Ascending aorta (tissue), 2 donors: Measurements from ENCODE around the gene DOCK3. TPM values are rescaled to one million over a fixed set of nuclear protein-coding genes. Genes with fewer than 3 reads are reported as not detected.

Experiments used
- DNase-seq, 2 donors: peaks; one replicate each; pipeline ENCODE4 v3.0.0-alpha.2; 2019; ENCODE audit warnings: low spot score in 2 of 2
- H3K27ac ChIP-seq, 2 donors: fragments of 200-600 bp; sonication (generic); one replicate each; pipeline ENCODE4 v1.5.1; 2016 to 2017; ENCODE audit warnings: mild to moderate bottlenecking in 1 of 2
- H3K27me3 ChIP-seq: fragments of 200-600 bp; sonication (generic); one replicate; pipeline ENCODE4 v1.5.1; 2017
- H3K36me3 ChIP-seq, 2 donors: fragments of 200-600 bp; sonication (generic); one replicate each; pipeline ENCODE4 v1.5.1; 2016
- H3K4me1 ChIP-seq, 2 donors: fragments of 200-600 bp; sonication (generic); one replicate each; pipeline ENCODE4 v1.5.1; 2016 to 2017; ENCODE audit warnings: mild to moderate bottlenecking in 1 of 2
- H3K4me3 ChIP-seq, 2 donors: fragments of 200-600 bp; sonication (generic); one replicate each; pipeline ENCODE4 v1.5.1; 2016 to 2017; ENCODE audit warnings: mild to moderate bottlenecking in 1 of 2
- H3K9me3 ChIP-seq, 2 donors: fragments of 200-600 bp; sonication (generic); one replicate each; pipeline ENCODE4 v1.5.1; 2016
- intact Hi-C: fragments of 100-400 bp; cut with DNase I; formaldehyde crosslinking; loops from one replicate; pipeline ENCODE4 v1.15.1; 2023
- total RNA-seq: library from RNA; depleted of rRNA; stranded (reverse); fragments of >200 nt; gene quantifications from one replicate; pipeline ENCODE4 v1.1.0, GENCODE V29; 2016
- TF ChIP-seq, protein P1 (sequence below), 3 experiments: fragments of 200-600 bp in 2 of 3; fragments of 450-650 bp in 1 of 3; sonication (generic) in 2 of 3; IDR thresholded peaks; one replicate each; pipeline ENCODE4 v1.5.1; 2016 to 2019; ENCODE audit warnings: antibody characterized with exemption in 3 of 3, mild to moderate bottlenecking in 1 of 3, moderate library complexity in 1 of 3

DOCK3 gene
- total RNA-seq, 1 donor from 2014 or later, result 3.9 TPM

DNA sequence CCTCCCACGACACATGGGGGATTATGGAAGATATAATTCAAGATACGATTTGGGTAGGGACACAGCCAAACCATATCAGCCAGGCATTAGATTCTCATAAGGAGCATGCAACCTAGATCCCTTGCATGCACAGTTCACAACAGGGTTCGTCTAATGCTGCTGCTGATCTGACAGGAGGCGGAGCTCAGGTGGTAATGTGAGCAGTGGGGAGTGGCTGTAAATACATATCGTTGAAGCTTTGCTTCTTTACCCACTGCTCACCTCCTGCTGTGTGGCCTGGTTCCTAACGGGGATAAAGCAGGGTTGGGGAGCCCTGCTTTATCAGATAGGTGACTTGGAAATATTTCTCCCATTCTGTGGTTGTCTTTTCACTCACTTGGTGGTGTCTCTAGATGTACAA, 14.8 kb downstream of the DOCK3 start:
- Histone ChIP-seq H3K9me3 (no peaks in the 10 kb centered on the region), H3K36me3 (no peaks in the 10 kb centered on the region), H3K27me3 (no peaks in the 10 kb centered on the region), H3K4me3 (no peak overlapping the region), H3K27ac (no peak overlapping the region), H3K4me1 (no peaks in the 10 kb centered on the region)
- intact Hi-C loops, result no loop called here
- TF ChIP-seq, protein P1, sequence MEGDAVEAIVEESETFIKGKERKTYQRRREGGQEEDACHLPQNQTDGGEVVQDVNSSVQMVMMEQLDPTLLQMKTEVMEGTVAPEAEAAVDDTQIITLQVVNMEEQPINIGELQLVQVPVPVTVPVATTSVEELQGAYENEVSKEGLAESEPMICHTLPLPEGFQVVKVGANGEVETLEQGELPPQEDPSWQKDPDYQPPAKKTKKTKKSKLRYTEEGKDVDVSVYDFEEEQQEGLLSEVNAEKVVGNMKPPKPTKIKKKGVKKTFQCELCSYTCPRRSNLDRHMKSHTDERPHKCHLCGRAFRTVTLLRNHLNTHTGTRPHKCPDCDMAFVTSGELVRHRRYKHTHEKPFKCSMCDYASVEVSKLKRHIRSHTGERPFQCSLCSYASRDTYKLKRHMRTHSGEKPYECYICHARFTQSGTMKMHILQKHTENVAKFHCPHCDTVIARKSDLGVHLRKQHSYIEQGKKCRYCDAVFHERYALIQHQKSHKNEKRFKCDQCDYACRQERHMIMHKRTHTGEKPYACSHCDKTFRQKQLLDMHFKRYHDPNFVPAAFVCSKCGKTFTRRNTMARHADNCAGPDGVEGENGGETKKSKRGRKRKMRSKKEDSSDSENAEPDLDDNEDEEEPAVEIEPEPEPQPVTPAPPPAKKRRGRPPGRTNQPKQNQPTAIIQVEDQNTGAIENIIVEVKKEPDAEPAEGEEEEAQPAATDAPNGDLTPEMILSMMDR (IDR thresholded peaks at IDR 0.05), result no peak
- DNase-seq, result no peak

DNA sequence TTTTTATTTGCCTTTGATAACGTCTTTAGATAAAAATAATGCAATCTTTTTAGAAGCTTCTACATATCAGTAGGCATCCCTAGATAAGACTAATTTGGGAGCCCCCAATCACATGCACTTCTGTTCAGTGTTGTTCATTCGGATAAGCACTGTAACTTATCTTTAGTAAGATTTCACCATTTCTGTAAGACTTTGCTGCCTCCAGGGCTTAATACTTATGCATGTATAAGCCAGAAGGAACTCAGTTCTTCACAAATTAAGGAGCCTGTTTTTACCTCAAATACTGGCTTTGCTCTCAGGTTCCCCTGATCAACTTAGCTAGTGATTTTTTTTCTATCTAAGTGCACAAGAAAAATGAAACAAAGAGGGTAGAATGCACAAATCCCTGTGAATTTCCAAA, 20.3 kb downstream of the DOCK3 start:
- Histone ChIP-seq H3K27me3 (no peaks in the 10 kb centered on the region), H3K4me3 (no peak overlapping the region), H3K9me3 (no peaks in the 10 kb centered on the region), H3K4me1 (no peaks in the 10 kb centered on the region), H3K36me3 (no peaks in the 10 kb centered on the region), H3K27ac (no peak overlapping the region)
- no peak for DNase-seq
- intact Hi-C loops, result no loop called here
- TF ChIP-seq, protein P1 (IDR thresholded peaks at IDR 0.05), result no peak

DNA sequence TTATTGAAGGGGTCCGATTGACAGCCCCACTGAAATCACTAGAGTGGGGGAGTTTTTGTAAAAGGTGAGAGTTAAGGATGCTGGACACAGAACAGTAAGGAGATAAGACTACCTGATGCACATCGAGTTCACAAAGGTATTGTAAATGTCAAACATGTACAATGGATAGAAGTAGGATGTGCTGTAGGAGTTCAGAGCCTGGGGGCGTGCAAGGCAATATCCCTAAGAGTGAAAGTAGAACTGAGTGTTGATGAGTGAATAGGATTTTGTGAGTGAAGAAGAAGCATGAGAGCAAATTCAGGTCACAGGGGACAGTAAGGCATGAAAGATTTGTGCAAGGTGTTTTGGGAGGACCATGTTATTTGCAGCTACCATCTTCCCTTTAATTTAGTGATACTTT, 21.5 kb downstream of the DOCK3 start:
- no peaks in the 10 kb centered on the region for H3K36me3 ChIP-seq
- intact Hi-C loops, result no loop called here
- TF ChIP-seq, protein P1 (IDR thresholded peaks at IDR 0.05), result no peak
- no peak overlapping the region for H3K4me3 ChIP-seq
- H3K9me3 ChIP-seq, result no peaks in the 10 kb centered on the region
- no peaks in the 10 kb centered on the region for H3K27me3 ChIP-seq
- no peaks in the 10 kb centered on the region for H3K4me1 ChIP-seq
- no peak for DNase-seq
- no peak overlapping the region for H3K27ac ChIP-seq

DNA sequence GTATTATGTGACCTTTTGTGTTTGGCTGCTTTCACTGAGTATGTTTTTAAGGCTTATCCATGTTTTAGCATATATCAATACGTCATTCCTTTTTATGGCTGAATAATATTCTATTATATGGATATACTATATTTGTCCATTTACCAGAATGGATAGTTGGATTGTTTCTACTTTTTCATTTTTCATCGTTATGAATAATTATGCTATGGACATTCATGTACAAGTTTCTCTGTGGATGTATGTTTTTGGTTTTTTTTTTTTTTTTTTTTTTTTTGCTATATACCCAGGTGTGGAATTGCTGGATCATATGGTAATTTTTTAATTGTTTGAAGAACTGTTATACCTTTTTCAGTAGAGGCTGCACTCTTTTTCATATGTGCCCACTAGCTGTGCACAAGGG, 23.5 kb downstream of the DOCK3 start:
- intact Hi-C loops, result no loop called here
- H3K36me3 ChIP-seq, result no peaks in the 10 kb centered on the region
- H3K27ac ChIP-seq, result no peak overlapping the region
- TF ChIP-seq, protein P1 (IDR thresholded peaks at IDR 0.05), result no peak
- no peak for DNase-seq
- peaks cover 0 to 4% of the 10 kb centered on the region in 2 donors for H3K9me3 ChIP-seq
- no peak overlapping the region for H3K4me3 ChIP-seq
- H3K4me1 ChIP-seq, result no peaks in the 10 kb centered on the region
- H3K27me3 ChIP-seq, result no peaks in the 10 kb centered on the region

DNA sequence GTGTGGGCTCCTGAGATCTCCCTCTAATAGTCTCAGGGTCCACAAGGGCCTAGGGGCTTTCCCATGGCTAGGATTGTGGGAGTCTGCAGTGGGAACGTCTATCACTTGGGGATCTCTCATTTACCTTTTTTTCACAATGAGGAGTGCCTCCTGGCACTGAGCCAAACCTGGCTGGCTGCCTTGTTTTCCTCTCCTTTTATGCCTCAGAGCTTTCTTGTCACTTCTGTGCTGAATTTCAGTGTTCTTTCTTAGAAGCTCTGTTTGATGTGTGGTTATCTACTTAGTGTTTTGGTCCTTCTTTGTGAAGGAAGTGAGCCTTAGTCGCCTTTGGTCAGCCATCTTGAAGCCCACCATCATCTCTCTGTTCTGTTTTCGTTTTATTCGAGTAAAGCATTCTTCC, 33.9 kb downstream of the DOCK3 start:
- no peak overlapping the region for H3K27ac ChIP-seq
- H3K27me3 ChIP-seq, result no peaks in the 10 kb centered on the region
- H3K4me1 ChIP-seq, result no peaks in the 10 kb centered on the region
- intact Hi-C loops, result no loop called here
- no peak for DNase-seq
- H3K4me3 ChIP-seq, result no peak overlapping the region
- H3K9me3 ChIP-seq, result peaks cover 0 to 3% of the 10 kb centered on the region in 2 donors
- H3K36me3 ChIP-seq, result no peaks in the 10 kb centered on the region
- TF ChIP-seq, protein P1 (IDR thresholded peaks at IDR 0.05), result no peak

DNA sequence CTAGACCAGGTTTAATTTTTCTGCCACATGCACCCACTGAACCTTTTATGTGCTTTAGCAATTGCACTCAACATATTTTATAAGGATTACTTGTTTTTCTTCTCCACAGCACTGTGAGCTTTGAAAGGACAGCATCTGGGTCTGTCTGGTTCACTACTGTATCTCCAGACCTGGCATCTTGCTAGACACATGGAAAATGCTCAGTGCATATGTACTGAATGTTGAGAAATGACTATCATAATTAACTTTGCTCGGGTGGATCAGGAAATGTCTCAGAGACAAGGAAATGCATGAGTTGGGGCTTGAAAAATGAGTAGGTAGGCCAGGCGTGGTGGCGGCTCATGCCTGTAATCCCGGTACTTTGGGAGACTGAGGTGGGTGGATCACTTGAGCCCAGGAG, 40.2 kb downstream of the DOCK3 start:
- Histone ChIP-seq H3K9me3 (no peaks in the 10 kb centered on the region), H3K27ac (no peak overlapping the region), H3K36me3 (no peaks in the 10 kb centered on the region), H3K27me3 (no peaks in the 10 kb centered on the region), H3K4me1 (no peaks in the 10 kb centered on the region), H3K4me3 (no peak overlapping the region)
- DNase-seq, result no peak
- TF ChIP-seq, protein P1 (IDR thresholded peaks at IDR 0.05), result no peak
- intact Hi-C loops, result no loop called here
